Testis (tissue), 3 donors: ENCODE results near the gene TNFRSF14. TPM values are rescaled to one million over a fixed set of nuclear protein-coding genes. Genes with fewer than 3 reads are reported as not detected.

Source experiments
- DNase-seq: peaks from one replicate; pipeline ENCODE4 v3.0.0-alpha.2; 2019
- H3K27ac ChIP-seq, 2 donors: fragments of 200-600 bp; sonication (generic); one replicate each; pipeline ENCODE4 v1.5.1; 2019
- H3K27me3 ChIP-seq: fragments of 200-600 bp; sonication (generic); one replicate; pipeline ENCODE4 v1.5.1; 2019
- H3K36me3 ChIP-seq: fragments of 200-600 bp; sonication (generic); one replicate; pipeline ENCODE4 v1.5.1; 2017; ENCODE audit warnings: low read depth; ENCODE audit errors: missing control alignments
- H3K4me1 ChIP-seq: fragments of 200-600 bp; sonication (generic); one replicate; pipeline ENCODE4 v1.5.1; 2019
- H3K4me3 ChIP-seq, 2 donors: fragments of 200-600 bp; sonication (generic); one replicate each; pipeline ENCODE4 v1.5.1; 2017 to 2019
- H3K9me3 ChIP-seq: fragments of 200-600 bp; sonication (generic); one replicate; pipeline ENCODE4 v1.5.1; 2017
- CTCF ChIP-seq, 3 experiments: fragments of 450-650 bp in 2 of 3; fragments of 200-600 bp in 1 of 3; sonication (generic) in 1 of 3; IDR thresholded peaks; one replicate each; pipeline ENCODE4 v1.5.1; 2016 to 2019; ENCODE audit warnings: antibody characterized with exemption in 3 of 3, mild to moderate bottlenecking in 2 of 3, moderate library complexity in 1 of 3
- POLR2A ChIP-seq: fragments of 450-650 bp; IDR thresholded peaks from one replicate; pipeline ENCODE4 v1.6.1; 2017; ENCODE audit warnings: antibody characterized with exemption, mild to moderate bottlenecking, moderate library complexity
- WGBS, 2 donors: methylation state at CpG; one replicate each; pipeline ENCODE4 v1.1.5; 2018; 5-methylcytosine and 5-hydroxymethylcytosine counted together
- intact Hi-C: fragments of 100-400 bp; cut with DNase I; formaldehyde crosslinking; loops from one replicate; pipeline ENCODE4 v1.15.1; 2023; ENCODE audit warnings: low total_unique reads
- polyA plus RNA-seq: library from polyadenylated mRNA; stranded (reverse); fragments of 350-450 nt; fragmentation: Illumina TruSeq; extraction: RNeasy Lipid Tissue Mini Kit (QIAGEN cat#74804); gene quantifications from one replicate; pipeline ENCODE4 v1.2.3, GENCODE V29; 2014; ENCODE audit warnings: low read depth, low replicate concordance; ENCODE audit not compliant: insufficient read depth
- total RNA-seq, 2 donors: library from RNA; depleted of rRNA; stranded (reverse); fragments of >200 nt; gene quantifications; one replicate each; pipeline ENCODE4 v1.2.3, GENCODE V29; 2016

Gene TNFRSF14
- total and polyA plus RNA-seq, 3 donors from 2014 or later: 26.0 to 45.1 (median 39.0) TPM

- TF ChIP-seq CTCF (IDR thresholded peaks at IDR 0.05): no peak
- TF ChIP-seq POLR2A: no peak
- intact Hi-C loops: no loop called here
- Histone ChIP-seq H3K4me1 (peaks cover 9% of the 10 kb centered on the region), H3K36me3 (no peaks in the 10 kb centered on the region), H3K27me3 (no peaks in the 10 kb centered on the region), H3K9me3 (no peaks in the 10 kb centered on the region), H3K4me3 (no peak overlapping the region), H3K27ac (no peak overlapping the region)
- WGBS, 2 donors: 90 to 92% methylated on average over 11 to 15 of the region's 15 CpGs
- no peak for DNase-seq
These were observed 4.3 kb downstream of the TNFRSF14 start for GRCh38 chr1:2560299-2561073.

- Histone ChIP-seq H3K4me1 (peaks cover 9% of the 10 kb centered on the region), H3K9me3 (no peaks in the 10 kb centered on the region), H3K4me3 (no peak overlapping the region), H3K27ac (no peak overlapping the region), H3K36me3 (no peaks in the 10 kb centered on the region), H3K27me3 (no peaks in the 10 kb centered on the region)
- no peak for DNase-seq
- intact Hi-C loops: no loop called here
- 90 to 92% methylated on average over 11 of the region's 11 CpGs for WGBS, 2 donors
- TF ChIP-seq CTCF (IDR thresholded peaks at IDR 0.05) (no peak), POLR2A (no peak)
These were observed 5.3 kb downstream of the TNFRSF14 start for GRCh38 chr1:2561446-2561845.

DNA sequence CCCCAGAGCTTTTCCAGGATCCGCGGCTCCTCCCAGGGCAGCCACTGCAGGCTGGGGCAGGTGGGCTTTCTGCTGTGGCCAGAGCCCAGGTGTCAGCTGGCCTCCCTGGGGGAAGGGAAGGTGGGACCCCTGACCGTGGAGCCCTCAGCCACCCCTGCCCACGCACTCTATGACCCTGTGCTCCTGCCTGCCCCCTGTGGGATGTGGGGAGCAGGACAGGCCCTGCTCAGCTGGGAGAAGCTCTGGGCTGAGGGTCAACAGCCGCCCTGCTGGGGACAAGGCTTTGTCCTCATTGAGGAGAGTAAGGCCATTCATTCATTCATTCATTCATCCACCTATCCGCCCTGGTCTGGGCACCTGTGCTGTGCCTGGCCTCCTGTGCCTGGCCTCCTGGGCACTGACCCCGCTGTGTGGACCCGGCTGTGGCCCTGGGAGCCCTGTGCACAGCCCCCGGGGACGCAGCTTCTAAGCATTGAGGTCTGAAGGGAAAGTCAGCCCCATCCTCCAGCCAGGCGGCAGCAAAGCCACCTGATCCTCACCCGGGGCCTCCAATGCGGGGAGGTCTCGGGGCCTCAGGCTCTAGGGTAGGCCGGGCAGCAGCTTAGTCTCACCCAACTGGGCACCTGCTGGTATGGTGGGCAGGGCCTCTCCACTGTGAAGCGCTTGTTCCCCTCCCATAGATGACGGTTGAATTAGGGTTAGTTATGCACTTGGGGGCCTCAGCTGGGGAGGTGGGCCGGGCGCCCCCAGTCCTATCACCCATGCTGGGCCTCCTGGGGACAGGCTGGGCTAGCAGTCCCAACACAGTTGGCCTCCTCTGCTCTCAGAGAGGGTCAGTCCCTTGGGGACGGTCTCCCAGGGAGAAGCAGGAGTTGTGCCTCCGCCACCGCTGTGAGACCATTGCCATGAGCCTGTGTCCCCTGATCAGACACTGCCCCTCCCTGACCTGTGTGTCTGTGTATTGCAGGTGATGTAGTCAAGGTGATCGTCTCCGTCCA lies 6.0 kb downstream of the TNFRSF14 start:
- Histone ChIP-seq H3K4me1 (peaks cover 6% of the 10 kb centered on the region), H3K4me3 (no peak overlapping the region), H3K9me3 (no peaks in the 10 kb centered on the region), H3K36me3 (no peaks in the 10 kb centered on the region), H3K27ac (no peak overlapping the region), H3K27me3 (no peaks in the 10 kb centered on the region)
- TF ChIP-seq CTCF (IDR thresholded peaks at IDR 0.05) (peak in 2 of 3 experiments; percentile 15 to 31), POLR2A (no peak)
- 88 to 90% methylated on average over 11 to 17 of the region's 24 CpGs for WGBS, 2 donors
- DNase-seq: no peak
- intact Hi-C loops: no loop called here

DNA sequence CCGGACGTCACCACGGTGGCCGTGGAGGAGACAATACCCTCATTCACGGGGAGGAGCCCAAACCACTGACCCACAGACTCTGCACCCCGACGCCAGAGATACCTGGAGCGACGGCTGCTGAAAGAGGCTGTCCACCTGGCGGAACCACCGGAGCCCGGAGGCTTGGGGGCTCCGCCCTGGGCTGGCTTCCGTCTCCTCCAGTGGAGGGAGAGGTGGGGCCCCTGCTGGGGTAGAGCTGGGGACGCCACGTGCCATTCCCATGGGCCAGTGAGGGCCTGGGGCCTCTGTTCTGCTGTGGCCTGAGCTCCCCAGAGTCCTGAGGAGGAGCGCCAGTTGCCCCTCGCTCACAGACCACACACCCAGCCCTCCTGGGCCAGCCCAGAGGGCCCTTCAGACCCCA lies 7.0 kb downstream of the TNFRSF14 start:
- H3K9me3 ChIP-seq: no peaks in the 10 kb centered on the region
- no peak overlapping the region for H3K4me3 ChIP-seq
- H3K27ac ChIP-seq: no peak overlapping the region
- intact Hi-C loops: no loop called here
- H3K36me3 ChIP-seq: no peaks in the 10 kb centered on the region
- DNase-seq: no peak
- H3K4me1 ChIP-seq: no peaks in the 10 kb centered on the region
- TF ChIP-seq POLR2A (no peak), CTCF (IDR thresholded peaks at IDR 0.05) (no peak)
- 78 to 94% methylated on average over 9 to 10 of the region's 18 CpGs for WGBS, 2 donors
- H3K27me3 ChIP-seq: no peaks in the 10 kb centered on the region
